D721Med (cell line): ENCODE results near the gene ELF1.

Source experiments
- DNase-seq: peaks from one replicate; pipeline ENCODE4 v3.0.0; 2011; ENCODE audit warnings: low spot score; ENCODE audit not compliant: insufficient read length
- FAIRE-seq: peaks from 2 replicates; lab custom pipeline; 2011; peaks lifted over from hg19 to GRCh38; lab: Jason Lieb, UNC
- TF ChIP-seq, protein P1 (sequence below): IDR thresholded peaks from 2 replicates; pipeline ENCODE4 v1.5.1; 2012; ENCODE audit warnings: mild to moderate bottlenecking, control low read depth; ENCODE audit not compliant: insufficient read depth; ENCODE audit errors: missing control alignments

ELF1 gene

DNA sequence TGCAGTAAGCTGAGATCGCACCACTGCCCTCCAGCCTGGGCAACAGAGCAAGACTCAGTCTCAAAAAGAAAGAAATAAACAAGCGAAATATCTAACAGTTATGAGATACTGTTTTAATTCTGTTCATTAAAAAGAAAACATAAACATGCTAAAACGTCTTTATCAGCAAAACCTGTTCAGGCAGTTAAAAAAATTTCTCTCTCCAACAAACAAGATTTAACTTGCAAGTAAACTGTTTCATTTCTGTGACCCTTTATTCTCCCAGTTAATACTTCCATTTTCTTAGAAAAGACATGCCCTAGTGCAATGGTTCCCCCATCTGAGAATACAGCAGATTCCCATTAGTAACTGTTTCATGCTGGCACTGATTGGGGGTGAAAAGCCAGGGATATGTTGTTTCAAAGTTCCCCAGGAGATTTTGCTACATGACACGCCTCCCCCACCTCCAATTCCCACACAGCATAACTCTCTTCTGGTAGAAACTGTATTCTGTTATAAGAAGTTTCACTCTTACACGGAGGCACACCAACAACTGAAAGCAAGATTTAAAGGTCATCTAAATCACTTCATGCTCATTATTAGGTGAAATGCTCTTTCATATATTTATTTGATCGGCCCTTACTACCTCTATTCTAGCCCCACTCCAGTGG, 24.4 kb downstream of the ELF1 start:
- TF ChIP-seq, protein P1, sequence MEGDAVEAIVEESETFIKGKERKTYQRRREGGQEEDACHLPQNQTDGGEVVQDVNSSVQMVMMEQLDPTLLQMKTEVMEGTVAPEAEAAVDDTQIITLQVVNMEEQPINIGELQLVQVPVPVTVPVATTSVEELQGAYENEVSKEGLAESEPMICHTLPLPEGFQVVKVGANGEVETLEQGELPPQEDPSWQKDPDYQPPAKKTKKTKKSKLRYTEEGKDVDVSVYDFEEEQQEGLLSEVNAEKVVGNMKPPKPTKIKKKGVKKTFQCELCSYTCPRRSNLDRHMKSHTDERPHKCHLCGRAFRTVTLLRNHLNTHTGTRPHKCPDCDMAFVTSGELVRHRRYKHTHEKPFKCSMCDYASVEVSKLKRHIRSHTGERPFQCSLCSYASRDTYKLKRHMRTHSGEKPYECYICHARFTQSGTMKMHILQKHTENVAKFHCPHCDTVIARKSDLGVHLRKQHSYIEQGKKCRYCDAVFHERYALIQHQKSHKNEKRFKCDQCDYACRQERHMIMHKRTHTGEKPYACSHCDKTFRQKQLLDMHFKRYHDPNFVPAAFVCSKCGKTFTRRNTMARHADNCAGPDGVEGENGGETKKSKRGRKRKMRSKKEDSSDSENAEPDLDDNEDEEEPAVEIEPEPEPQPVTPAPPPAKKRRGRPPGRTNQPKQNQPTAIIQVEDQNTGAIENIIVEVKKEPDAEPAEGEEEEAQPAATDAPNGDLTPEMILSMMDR, result no peak
- FAIRE-seq (no peak), DNase-seq (no peak)

DNA sequence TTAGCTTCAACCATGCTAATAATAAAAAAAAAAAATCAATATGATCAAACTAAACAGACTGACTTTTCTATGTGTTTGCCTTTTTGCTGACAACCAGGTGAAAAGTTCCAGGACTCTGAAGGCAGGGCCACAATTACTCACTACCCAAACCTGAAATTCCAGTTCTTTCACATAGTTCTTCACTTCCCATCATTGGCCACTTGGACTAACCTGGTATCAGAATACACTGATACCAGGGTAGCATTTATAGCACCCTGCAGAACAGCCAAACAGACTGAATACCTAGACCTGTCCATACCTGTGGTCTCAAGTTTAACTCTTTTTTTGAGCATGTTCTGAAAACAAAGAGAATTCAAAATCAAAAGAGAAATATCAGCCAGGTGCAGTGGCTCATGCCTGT, 25.1 kb downstream of the ELF1 start:
- DNase-seq, result no peak
- no peak for FAIRE-seq
- TF ChIP-seq, protein P1, result no peak

DNA sequence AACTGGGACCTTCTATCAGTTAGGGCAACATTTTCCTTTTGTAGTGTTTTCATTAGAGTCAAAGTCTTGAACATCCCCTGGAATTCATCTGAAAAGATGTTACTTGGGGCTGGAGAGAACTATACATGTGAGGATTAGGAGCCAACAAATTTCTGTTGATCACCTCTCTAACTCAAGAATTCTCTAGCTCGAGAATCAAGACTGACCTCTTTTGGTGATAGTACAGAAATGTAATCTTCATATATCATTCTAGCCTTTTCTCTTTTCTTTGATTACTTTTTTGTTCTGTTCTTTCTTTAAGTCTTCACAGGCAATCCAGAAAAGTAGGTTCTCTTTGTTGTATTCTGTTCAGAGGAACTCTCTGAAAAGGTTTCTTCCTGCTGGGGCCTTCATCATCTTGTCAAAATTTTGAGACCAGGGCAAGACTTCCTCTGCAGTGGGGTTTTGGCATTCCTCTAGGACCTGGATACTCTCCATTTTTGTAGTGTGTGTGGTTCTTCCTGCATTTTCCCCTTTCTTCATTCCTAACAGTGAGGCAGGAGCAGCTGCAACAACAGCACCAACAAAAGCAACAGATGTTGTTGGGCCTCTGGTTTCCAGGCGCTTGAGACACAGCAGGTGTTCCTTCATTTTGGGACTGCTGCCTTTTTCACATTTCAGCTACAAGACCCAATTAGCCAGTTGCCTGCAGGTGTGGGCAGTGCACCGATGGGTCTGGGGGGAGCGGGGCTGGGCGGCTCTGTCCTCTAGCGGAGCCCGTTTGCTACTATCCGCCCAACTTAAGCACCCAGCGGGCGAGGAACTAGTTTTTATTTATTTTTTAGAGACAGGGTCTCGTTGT, 26.2 kb downstream of the ELF1 start:
- TF ChIP-seq, protein P1, result peak; percentile 11
- no peak for DNase-seq
- FAIRE-seq, result no peak

DNA sequence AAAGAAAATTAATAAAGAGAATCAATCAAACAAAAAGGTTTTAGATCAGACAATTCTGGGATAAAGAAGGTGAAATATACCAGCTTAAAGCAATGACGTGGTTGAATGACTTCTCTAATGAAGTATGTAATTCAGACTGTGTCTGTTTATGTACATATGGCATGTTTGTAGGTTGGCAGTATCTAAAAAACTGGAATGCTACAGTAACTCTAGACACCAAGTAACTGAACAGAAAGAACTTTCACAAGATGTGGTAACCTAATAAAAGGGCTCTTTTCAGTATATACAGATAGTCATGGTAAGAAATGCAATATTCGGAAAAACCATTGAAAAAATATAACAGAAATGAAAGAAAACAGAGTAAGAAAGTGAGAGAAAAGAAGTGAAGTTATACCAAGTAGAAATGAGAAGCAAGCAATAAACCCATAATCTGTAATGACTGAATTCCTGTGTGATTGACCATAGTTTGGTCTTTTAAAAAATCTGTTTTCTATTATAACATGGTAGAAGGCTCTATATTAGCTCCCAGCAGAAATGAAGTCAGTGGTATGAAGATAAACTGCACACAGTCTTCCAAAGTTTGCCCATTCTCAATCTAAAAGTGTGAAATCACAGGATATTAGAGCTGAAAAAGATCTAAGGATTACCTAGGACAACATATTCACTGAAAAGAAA, 31.4 kb downstream of the ELF1 start:
- DNase-seq, result no peak
- TF ChIP-seq, protein P1, result no peak
- no peak for FAIRE-seq

DNA sequence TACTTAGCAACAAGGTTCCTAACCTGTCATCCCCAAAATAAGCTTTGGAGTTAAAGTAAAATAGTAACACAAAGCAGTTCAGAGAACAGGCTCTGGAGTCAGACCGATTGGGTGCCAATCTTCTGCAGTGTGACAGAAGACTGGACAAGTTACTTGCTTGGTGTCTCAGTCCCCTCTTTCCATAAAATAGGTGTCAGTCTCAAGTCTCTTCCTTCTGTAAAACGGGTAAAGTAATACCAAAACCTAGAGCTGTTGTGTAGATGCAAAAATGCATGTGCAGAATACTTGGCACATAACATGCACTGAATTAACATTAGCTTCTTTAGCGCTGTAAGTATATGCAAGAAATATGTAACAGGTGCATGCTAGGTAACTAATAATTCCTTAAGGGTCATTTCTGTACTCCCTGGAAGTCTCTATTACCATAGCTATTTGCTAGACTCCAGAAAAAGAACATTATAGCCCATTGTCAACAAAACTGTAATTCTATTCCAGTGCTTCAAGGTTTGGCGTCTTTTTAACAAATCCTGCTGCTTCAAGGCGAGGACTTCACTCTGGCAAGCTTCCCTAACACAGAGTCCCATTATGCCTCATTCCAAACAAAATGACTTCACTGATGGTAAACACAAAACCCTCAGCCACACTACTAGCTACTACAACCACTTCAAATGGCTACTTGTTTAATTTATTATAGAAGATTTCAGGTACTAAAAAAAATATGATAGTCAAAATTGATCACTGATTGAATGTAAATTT, 32.8 kb downstream of the ELF1 start:
- DNase-seq (no peak), FAIRE-seq (no peak)

DNA sequence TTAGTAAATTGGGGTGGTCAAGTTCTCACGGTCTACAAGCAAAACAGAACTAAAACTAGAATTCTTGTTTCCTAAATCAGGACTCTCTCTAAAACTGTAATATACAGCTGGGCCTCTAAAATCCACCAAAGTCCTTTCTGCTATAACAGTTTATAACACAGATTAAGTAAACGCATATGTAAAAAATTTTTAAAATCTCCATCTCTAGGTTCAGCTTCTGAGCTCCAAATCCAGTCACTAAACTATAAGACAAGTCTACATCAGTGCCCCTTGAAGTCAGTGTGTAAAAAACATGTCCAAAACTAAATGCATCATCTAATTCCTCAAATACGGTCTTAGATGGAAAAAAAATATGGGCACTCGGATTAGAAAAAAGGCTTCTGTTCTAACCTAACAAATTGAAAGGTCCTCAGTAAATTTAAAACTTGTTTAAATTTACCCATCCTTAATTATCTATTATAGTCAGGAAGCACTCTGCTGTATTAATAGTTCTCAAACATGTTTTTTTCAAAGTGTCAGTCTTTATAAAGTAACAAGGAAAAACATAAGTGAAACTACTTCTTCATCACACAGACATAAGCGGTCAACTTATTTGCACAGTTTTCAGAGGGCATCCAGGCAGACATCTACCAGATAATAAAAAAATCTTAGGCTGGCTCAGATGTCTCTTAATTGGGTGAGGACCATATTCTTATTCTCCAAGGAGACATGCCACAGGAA, 33.6 kb downstream of the ELF1 start:
- FAIRE-seq, result no peak
- TF ChIP-seq, protein P1, result no peak

More for the DNA sequence above, 32.8 kb downstream of the ELF1 start:
- TF ChIP-seq, protein P1, result no peak

More for the DNA sequence above, 33.6 kb downstream of the ELF1 start:
- DNase-seq, result no peak
